NCI-H510A (cell line): ENCODE data around the gene FPR3.
"Not testable (repeated sequence)": the region's sequence is repeated elsewhere in the genome, so short reads cannot be mapped to it uniquely, and the experiment has no call there.

Source experiments
- DNase-seq: peaks from one replicate; lab custom pipeline; 2025; lab: John Stamatoyannopoulos, UW

Gene FPR3

GRCh38 chr19:51794885-51795490 is at the start of gene FPR3:
Gene FPR3, plus strand, starts transcription at chr19:51795157. Its CDS starts 28,592 bp downstream, at chr19:51823749.
- no peak for DNase-seq

DNA sequence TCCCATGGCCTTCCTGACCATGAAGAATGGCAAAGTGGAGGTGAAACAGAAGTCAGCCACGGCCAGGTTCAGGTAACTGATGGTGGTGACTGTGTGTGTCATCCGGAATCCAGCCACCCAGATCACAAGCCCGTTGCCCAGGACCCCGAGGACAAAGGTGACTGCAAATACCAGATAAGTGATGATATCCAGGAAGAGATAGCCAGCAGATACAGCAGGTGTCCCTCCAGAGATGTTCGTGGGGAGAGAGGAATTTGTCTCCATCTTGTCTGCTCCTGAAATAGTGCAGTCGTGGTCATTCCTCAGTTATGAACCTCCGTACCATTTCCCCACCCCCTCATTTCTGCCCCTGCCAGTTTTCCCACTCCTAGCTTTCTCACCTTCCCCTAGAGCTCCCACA is 48.2 kb upstream of the FPR3 start:
- DNase-seq: no peak

- no peak for DNase-seq
Observed at GRCh38 chr19:51749979-51750378, 45.0 kb upstream of the FPR3 start.

GRCh38 chr19:51750400-51751094 is 44.4 kb upstream of the FPR3 start:
- DNase-seq: no peak

- DNase-seq: no peak
Observed at GRCh38 chr19:51751655-51752054, 43.3 kb upstream of the FPR3 start, which contains the start of gene FPR1. Gene FPR1, minus strand, starts transcription at chr19:51751878. Its CDS starts 4,884 bp downstream, at chr19:51746994.

- no peak for DNase-seq
Observed at GRCh38 chr19:51754109-51754508, 40.8 kb upstream of the FPR3 start.

DNA sequence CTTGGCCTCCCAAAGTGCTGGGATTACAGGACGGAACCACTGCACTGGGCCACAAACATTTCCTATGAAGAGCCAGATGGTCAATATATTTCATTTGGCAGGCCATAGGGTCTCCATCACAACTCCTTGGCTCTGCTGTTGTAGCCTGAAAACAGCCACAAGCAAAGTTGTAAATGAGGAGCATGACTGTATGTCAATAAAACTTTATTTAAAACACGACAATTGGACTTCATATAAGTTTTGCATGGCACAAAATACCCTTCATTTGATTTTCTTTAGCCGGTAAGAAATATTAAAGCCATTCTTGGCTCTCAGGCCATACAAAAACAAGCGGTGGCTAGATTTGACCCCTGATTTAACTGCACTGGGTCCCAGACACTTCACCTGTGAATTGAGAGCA is 40.2 kb upstream of the FPR3 start:
- DNase-seq: no peak

DNA sequence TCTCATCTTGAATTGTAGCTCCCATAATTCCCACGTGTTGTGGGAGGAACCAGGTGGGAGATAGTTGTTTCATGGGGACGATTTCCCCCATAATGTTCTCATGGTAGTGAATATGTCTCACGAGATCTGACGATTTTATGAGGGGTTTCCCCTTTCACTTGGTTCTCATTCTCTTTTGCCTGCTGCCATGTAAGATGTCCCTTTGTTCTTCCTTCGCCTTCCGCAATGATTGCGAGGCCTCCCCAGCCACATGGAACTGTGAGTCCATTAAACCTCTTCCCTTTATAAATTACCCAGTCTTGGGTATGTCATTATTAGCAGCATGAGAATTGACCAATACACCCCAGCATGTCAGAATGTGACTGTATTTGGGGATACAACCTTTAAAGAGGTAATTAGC is 39.4 kb upstream of the FPR3 start:
- no peak for DNase-seq

DNA sequence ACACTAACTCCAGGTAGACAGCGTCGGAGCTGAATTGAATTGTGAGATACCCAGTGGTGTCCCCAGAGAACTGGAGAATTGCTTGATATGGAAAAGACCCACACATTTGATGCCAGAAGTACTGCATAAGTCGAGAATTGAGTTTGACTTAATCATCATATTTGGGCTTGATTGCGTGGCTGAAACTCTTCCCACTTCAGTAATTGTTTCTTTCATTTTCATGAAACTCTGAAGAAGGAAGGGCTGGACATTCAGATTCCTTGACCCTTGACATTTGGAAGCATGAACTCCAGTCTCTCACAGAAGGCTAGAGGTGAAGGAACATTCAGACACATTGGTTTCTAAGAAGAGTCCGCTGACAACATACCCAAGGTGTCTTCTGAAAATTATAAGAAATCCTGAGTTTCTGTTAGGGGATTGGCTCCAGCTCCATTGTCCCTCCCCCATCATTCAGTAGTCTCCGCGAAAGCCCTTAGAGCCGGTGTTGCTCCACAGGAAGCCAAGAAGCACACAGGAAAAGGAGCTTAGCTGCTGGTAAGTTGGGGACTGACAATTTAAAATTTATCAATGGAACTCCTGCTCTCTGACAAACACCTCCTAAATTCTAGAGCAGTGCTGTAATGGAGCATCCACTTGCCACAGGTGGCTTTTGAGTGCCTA is 34.1 kb upstream of the FPR3 start, which contains the start of gene FPR2:
Gene FPR2, plus strand, starts transcription at position 484 of the 660 bp plus-strand sequence. CDS start 7,479 bp downstream, outside the sequence.
- DNase-seq: no peak

GRCh38 chr19:51761696-51762095 is 33.3 kb upstream of the FPR3 start:
- DNase-seq: no peak

GRCh38 chr19:51765086-51765485 is 29.9 kb upstream of the FPR3 start:
- no peak for DNase-seq

DNA sequence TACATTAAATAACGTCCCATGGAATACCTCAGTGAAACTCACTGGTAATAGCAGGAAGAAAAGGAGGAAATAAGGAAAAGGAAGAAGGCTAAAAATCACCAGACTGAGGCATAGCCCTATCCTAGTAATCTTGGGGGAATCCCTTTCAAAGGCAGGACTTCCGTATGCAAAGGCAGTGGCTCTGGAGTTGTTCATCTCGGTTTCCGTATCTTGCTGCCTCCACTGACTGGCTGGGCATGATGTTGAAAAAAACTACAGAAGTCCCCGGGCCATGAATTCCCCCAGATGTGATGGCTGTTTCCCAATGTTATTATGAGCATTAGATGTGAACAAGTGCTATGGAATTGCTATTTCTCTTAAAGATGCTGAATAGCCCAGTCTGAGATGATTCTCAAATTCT is 28.5 kb upstream of the FPR3 start:
- no peak for DNase-seq

DNA sequence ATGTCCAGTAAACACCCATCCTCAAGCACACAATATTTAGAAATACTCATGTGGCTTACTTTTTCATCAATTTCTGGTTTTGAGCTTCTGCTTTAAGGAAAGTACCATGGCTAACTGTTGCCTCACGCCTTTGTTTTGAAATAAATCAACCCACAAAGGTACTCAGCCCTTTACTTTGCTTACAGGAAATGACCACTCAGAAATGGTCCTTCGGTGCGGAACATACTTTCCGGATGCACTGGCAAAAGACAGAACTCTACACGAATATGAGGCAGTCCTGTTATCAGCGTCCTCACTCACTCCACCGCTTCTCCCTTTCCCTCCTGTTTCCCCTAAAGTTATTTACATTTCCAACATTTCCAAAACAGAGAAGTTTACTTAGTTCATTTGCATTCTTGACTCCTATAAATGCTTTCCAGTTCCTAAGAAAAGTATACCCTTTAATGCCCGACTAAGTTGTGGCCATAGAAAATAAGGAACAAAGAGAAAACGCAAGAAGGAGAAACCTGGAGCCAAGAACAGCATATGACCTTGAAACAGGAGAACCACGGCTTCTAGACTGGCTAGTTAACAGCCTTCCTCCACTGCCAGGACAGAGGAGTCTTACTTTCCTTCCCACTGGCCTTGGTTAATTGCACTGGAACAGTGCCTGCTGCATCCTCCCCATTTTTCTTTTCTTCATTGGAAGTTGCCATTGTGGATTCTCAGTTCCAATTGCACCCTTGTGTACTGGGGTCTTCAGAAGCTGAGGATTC is 23.4 kb upstream of the FPR3 start:
- no peak for DNase-seq

DNA sequence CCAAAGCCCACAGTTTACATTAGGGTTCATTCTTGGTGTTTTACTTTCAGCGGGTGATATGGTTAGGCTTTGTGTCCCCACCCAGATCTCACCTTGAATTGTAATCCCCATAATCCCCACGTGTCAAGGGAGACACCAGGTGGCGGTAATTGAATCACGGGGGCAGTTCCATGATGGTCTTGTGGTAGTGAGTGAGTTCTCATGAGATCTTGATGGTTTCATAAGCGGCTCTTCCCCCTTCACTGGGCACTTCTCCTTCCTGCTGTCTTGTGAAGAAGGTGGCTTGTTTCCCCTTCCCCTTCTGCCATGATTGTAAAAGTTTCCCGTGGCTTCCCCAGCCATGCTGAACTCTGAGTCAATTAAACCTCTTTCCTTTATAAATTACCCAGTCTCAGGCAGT is 22.0 kb upstream of the FPR3 start:
- DNase-seq: no peak

- not testable (repeated sequence) for DNase-seq
Observed at GRCh38 chr19:51776561-51776960, 18.4 kb upstream of the FPR3 start.

GRCh38 chr19:51777570-51778462 is 17.1 kb upstream of the FPR3 start:
- peak; percentile 30 for DNase-seq

- no peak for DNase-seq
Observed at GRCh38 chr19:51779181-51779580, 15.8 kb upstream of the FPR3 start.

- no peak for DNase-seq
Observed at GRCh38 chr19:51779703-51780102, 15.3 kb upstream of the FPR3 start.

DNA sequence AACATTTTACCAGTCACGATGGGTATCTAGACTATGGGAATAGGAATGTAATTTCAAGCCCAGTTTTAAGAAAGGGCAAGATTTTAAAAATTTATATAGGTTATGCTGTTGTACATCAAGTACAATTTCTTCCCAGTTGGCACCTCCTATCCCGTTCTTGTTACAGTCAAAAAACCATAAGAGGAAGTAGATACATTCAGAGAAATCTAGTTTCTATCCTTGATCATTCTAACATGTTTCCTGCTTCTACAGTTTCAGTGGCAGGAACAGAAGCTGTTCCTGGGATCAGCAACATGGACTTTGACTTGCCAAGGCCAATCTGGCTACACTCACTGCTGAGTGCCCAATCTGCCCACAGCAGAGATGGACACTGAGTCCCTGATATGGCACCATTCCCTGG is 14.7 kb upstream of the FPR3 start:
- no peak for DNase-seq

DNA sequence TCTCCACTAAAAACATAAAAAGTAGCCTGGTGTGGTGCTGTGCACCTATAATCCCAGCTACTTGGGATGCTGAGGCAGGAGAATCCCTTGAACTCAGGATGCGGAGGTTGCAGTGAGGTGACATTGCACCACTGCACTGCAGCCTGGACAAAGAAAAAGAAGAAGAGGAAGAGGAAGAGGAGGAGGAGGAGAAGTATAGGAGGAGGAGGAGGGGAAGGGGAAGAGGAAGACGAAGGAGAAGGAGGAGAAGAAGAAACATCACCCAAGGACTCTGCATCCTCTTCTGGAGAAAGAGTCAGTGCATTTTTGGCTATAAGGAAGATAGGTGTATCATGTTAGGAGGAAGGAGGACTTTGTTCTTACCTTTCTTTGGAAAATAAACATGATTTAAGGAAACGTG is 13.0 kb upstream of the FPR3 start:
- no peak for DNase-seq

DNA sequence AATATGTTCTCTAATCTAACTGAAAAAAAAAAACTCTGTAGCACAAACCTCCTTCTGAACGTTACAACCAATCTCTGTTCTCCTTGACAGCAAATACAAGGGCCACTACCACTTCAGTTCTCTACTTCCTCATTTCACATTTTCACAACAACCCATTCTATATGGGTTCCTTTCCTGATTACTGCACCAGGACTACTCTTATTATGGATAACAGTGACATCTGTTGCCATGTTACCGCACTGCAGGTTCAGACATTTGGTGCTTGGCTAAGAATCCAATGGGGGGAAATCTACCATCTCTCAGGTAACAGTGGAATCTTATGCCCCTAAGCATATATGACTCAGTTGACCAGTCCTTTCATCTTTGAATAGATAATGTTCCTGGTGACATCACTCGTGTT is 11.6 kb upstream of the FPR3 start:
- no peak for DNase-seq
